ENCODE data around the gene PTPRA. TPM values are rescaled to one million over a fixed set of nuclear protein-coding genes. Genes with fewer than 3 reads are reported as not detected.

Gene PTPRA
- total RNA-seq, 1 experiment from 2014 or later, result 47.2 TPM

- TF ChIP-seq AFF4 (CRISPR knock-in tag; IDR thresholded peaks at IDR 0.05; ENCODE audit: borderline replicate concordance), result no peak
- TF ChIP-seq NR3C1 (CRISPR knock-in tag; conservative IDR thresholded peaks at IDR 0.05; ENCODE audit: low read depth), result no peak
- no peak for TF ChIP-seq GRHL2 (CRISPR knock-in tag; IDR thresholded peaks at IDR 0.05; ENCODE audit: insufficient replicate concordance, severe bottlenecking)
- TF ChIP-seq FOXK1 (CRISPR knock-in tag; IDR thresholded peaks at IDR 0.05), result no peak
- no peak for TF ChIP-seq ERG (CRISPR knock-in tag; IDR thresholded peaks at IDR 0.05)
- TF ChIP-seq NR2C2 (CRISPR knock-in tag; IDR thresholded peaks at IDR 0.05), result no peak
- TF ChIP-seq USF1 (CRISPR knock-in tag; IDR thresholded peaks at IDR 0.05), result no peak
- no peak for TF ChIP-seq ZNF671 (CRISPR knock-in tag; IDR thresholded peaks at IDR 0.05)
- no peak for TF ChIP-seq IRF2 (CRISPR knock-in tag; IDR thresholded peaks at IDR 0.05; ENCODE audit: borderline replicate concordance, low read depth)
- TF ChIP-seq TEAD1 (CRISPR knock-in tag; IDR thresholded peaks at IDR 0.05), result no peak
Measured at GRCh38 chr20:2871111-2871465, 2.2 kb upstream of the PTPRA start (continued).

- H3K4me3 Mint-ChIP-seq, result peak overlapping the region; percentile 85
- CTCF ChIA-PET, result interaction anchor here (1.0 to 2.6 kb wide), 5 partner anchors 20 to 129 kb away, joined by 3 to 9 read pairs (median 3); no protein-coding TSS in a partner anchor
- DNase-seq (ENCODE audit: low spot score) (no peak), ATAC-seq (peak; percentile 10)
- POLR2A ChIA-PET, result interaction anchor here (0.6 to 1.4 kb wide), 2 partner anchors 174 to 261 kb away, joined by 3 read pairs; partner anchors contain the start of gene MRPS26
- peaks cover 21% of the 10 kb centered on the region for H3K27me3 Mint-ChIP-seq (ENCODE audit: low read depth)
- H3K4me1 Mint-ChIP-seq, result peaks cover 30% of the 10 kb centered on the region
- peaks cover 3% of the 10 kb centered on the region for H3K36me3 Mint-ChIP-seq
- H3K27ac Mint-ChIP-seq, result no peak overlapping the region
- no peak for TF ChIP-seq USF1 (CRISPR knock-in tag; IDR thresholded peaks at IDR 0.05)
- H3K9me3 Mint-ChIP-seq, result no peaks in the 10 kb centered on the region
Measured at GRCh38 chr20:2871661-2872458, 1.4 kb upstream of the PTPRA start.

GRCh38 chr20:2872459-2873009 is 747 bp upstream of the PTPRA start:
- CTCF ChIA-PET, result interaction anchor here (0.7 to 2.6 kb wide), 9 partner anchors 21 to 184 kb away, joined by 3 to 9 read pairs (median 3); no protein-coding TSS in a partner anchor
- Mint-ChIP-seq H3K4me1 (peaks cover 30% of the 10 kb centered on the region), H3K9me3 (no peaks in the 10 kb centered on the region), H3K36me3 (peaks cover 5% of the 10 kb centered on the region), H3K4me3 (peak overlapping the region; percentile 85), H3K27me3 (ENCODE audit: low read depth) (peaks cover 21% of the 10 kb centered on the region), H3K27ac (peak overlapping the region; percentile 70)
- DNase-seq (ENCODE audit: low spot score), result peak; percentile 77
- POLR2A ChIA-PET, result interaction anchor here (0.6 to 1.4 kb wide), 2 partner anchors 173 to 261 kb away, joined by 3 read pairs; partner anchors contain the start of gene MRPS26
- ATAC-seq, result peak; percentile 38
- peak; percentile 10; the same call in 1 of the 2 replicates for TF ChIP-seq USF2 (CRISPR knock-in tag; IDR thresholded peaks at IDR 0.05)
- TF ChIP-seq ZBTB43 (CRISPR knock-in tag; IDR thresholded peaks at IDR 0.05), result no peak
- TF ChIP-seq SOX15 (CRISPR knock-in tag; IDR thresholded peaks at IDR 0.05), result no peak
- no peak for TF ChIP-seq CREB1 (CRISPR knock-in tag; IDR thresholded peaks at IDR 0.05)
- no peak for TF ChIP-seq RELA (CRISPR knock-in tag; IDR thresholded peaks at IDR 0.05; ENCODE audit: borderline replicate concordance)
- TF ChIP-seq ESRRA (CRISPR knock-in tag; IDR thresholded peaks at IDR 0.05; ENCODE audit: borderline replicate concordance), result no peak
- no peak for TF ChIP-seq E2F5 (CRISPR knock-in tag; IDR thresholded peaks at IDR 0.05)
- TF ChIP-seq ATF2 (CRISPR knock-in tag; IDR thresholded peaks at IDR 0.05; ENCODE audit: borderline replicate concordance, low read depth), result no peak

Measured in WTC11 (cell line).